ENCODE data around the gene TTLL12. TPM values are rescaled to one million over a fixed set of nuclear protein-coding genes. Genes with fewer than 3 reads are reported as not detected.

Gene TTLL12
- polyA plus RNA-seq, 1 donor (not counting 4 experiments of a cell fraction or from before 2014, with no cell fraction given), result 22.1 TPM

GRCh38 chr22:43199541-43199940, 12.6 kb upstream of the TTLL12 start:
- no peaks in the 10 kb centered on the region for H3K79me2 ChIP-seq (ENCODE audit: control insufficient read depth, insufficient read depth, low read length)
- DNase-seq (ENCODE audit: low read depth, low spot score), result no peak
- H3K4me3 ChIP-seq (ENCODE audit: control insufficient read depth in 2 of 3, extremely low read depth in 1 of 3, insufficient read depth in 2 of 3, low read depth in 1 of 3, low read length in 3 of 3), result no peak overlapping the region
- H3K4me2 ChIP-seq (ENCODE audit: control insufficient read depth, extremely low read depth, insufficient read depth, low read depth, low read length), result no peak overlapping the region
- H3K36me3 ChIP-seq (ENCODE audit: control insufficient read depth in 2 of 2, extremely low read depth in 1 of 2, insufficient read depth in 2 of 2, low read length in 2 of 2), result no peaks in the 10 kb centered on the region
- dilution Hi-C loops (cut with MboI; ENCODE audit: extremely low pct_ligation_motif_present, low sequenced_read_pairs), result no loop called here
- H3K9me3 ChIP-seq (ENCODE audit: control insufficient read depth, low read depth, low read length), result no peaks in the 10 kb centered on the region
- FAIRE-seq, result no peak
- no peak overlapping the region for H2AFZ ChIP-seq (ENCODE audit: control insufficient read depth, low read length)
- no peak overlapping the region for H3K27ac ChIP-seq (ENCODE audit: control insufficient read depth, insufficient read depth, low read length)
- no peak overlapping the region for H3K9ac ChIP-seq (ENCODE audit: control insufficient read depth, extremely low read depth, insufficient read depth, low read length)
- H3K27me3 ChIP-seq (ENCODE audit: control insufficient read depth, extremely low read depth, insufficient read depth, low read length), result peaks cover 14% of the 10 kb centered on the region
- no peak for TF ChIP-seq CTCF (optimal IDR thresholded peaks at IDR 0.05 in 1 of 3, IDR thresholded peaks at IDR 0.05 in 1 of 3, conservative IDR thresholded peaks at IDR 0.05 in 1 of 3; ENCODE audit: extremely low read depth in 1 of 3, insufficient read depth in 2 of 3, low read length in 3 of 3)
- H3K9me1 ChIP-seq (ENCODE audit: control insufficient read depth, extremely low read depth, insufficient read depth, low read length), result no peaks in the 10 kb centered on the region
- H3K4me1 ChIP-seq (ENCODE audit: control insufficient read depth, extremely low read depth, insufficient read depth, low read length), result no peaks in the 10 kb centered on the region
- H4K20me1 ChIP-seq (ENCODE audit: control insufficient read depth, extremely low read depth, insufficient read depth, low read length), result no peaks in the 10 kb centered on the region

DNA sequence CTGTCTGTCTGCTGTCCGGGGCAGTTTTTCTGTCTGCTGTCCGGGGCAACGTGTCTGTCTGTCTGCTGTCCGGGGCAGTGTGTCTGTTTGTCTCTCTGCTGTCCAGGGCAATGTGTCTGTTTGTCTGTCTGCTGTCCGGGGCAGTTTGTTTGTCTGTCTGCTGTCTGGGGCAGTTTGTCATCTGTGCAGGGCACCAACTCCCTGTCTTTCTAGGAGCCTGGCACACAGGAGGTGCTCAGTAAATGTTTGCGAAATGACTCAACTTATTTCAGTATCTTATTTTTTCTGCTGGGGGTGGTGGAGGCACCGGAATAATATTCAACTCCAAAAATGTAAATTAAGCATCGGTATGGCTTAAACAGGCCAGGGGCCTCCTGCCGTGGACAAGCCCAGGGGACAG, 12.0 kb upstream of the TTLL12 start:
- Histone ChIP-seq H3K4me3 (ENCODE audit: control insufficient read depth in 2 of 3, extremely low read depth in 1 of 3, insufficient read depth in 2 of 3, low read depth in 1 of 3, low read length in 3 of 3) (no peak overlapping the region), H3K27ac (ENCODE audit: control insufficient read depth, insufficient read depth, low read length) (no peak overlapping the region), H3K4me2 (ENCODE audit: control insufficient read depth, extremely low read depth, insufficient read depth, low read depth, low read length) (no peak overlapping the region), H3K36me3 (ENCODE audit: control insufficient read depth in 2 of 2, extremely low read depth in 1 of 2, insufficient read depth in 2 of 2, low read length in 2 of 2) (no peaks in the 10 kb centered on the region), H3K4me1 (ENCODE audit: control insufficient read depth, extremely low read depth, insufficient read depth, low read length) (no peaks in the 10 kb centered on the region), H3K9me1 (ENCODE audit: control insufficient read depth, extremely low read depth, insufficient read depth, low read length) (no peaks in the 10 kb centered on the region), H4K20me1 (ENCODE audit: control insufficient read depth, extremely low read depth, insufficient read depth, low read length) (no peaks in the 10 kb centered on the region), H3K79me2 (ENCODE audit: control insufficient read depth, insufficient read depth, low read length) (no peaks in the 10 kb centered on the region), H3K27me3 (ENCODE audit: control insufficient read depth, extremely low read depth, insufficient read depth, low read length) (peaks cover 14% of the 10 kb centered on the region), H2AFZ (ENCODE audit: control insufficient read depth, low read length) (no peak overlapping the region), H3K9ac (ENCODE audit: control insufficient read depth, extremely low read depth, insufficient read depth, low read length) (no peak overlapping the region), H3K9me3 (ENCODE audit: control insufficient read depth, low read depth, low read length) (no peaks in the 10 kb centered on the region)
- dilution Hi-C loops (cut with MboI; ENCODE audit: extremely low pct_ligation_motif_present, low sequenced_read_pairs), result no loop called here
- no peak for DNase-seq (ENCODE audit: low read depth, low spot score)
- TF ChIP-seq EZH2 (IDR thresholded peaks at IDR 0.05; ENCODE audit: low read length), result no peak
- TF ChIP-seq CTCF (optimal IDR thresholded peaks at IDR 0.05 in 1 of 3, IDR thresholded peaks at IDR 0.05 in 1 of 3, conservative IDR thresholded peaks at IDR 0.05 in 1 of 3; ENCODE audit: extremely low read depth in 1 of 3, insufficient read depth in 2 of 3, low read length in 3 of 3), result no peak
- FAIRE-seq, result no peak

Measured in keratinocyte (primary cell).